CD4-positive, alpha-beta T cell treated with Interferon alpha-2 for 1 hour (primary cell): Measurements from ENCODE around the gene NOS1.
A peak's percentile ranks its signal among the peaks of the same experiment; 100 is the strongest.
"Not testable (repeated sequence)": the region's sequence is repeated elsewhere in the genome, so short reads cannot be mapped to it uniquely, and the experiment has no call there.

Experiments
- DNase-seq, 2 donors: peaks; one replicate each; pipeline ENCODE4 v3.0.0-alpha.2; 2020 to 2022

NOS1 gene

GRCh38 chr12:117361347-117361751 lies at the start of gene NOS1:
Gene NOS1 (minus strand): TSS chr12:117361626. CDS start chr12:117331069, 30,557 bp downstream.
- DNase-seq = no peak

DNA sequence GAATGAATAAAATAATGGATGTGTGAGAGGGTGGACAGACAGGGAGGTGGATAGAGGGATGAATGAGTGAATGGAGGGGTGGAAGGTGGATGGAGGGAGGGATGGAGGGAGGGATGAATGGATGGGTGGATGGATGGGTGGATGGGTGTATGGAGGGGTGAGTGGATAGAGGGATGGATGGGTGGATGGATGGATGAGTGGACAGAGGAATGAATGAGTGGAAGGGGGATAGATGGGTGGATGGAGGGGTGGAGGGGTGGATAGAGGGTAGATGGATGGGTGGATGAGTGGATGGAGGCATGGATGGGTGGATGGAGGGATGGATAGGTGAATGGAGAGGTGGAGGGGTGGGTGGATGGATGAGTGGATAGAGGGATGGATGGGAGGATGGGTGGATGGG lies 47.9 kb upstream of the NOS1 start:
- DNase-seq = no peak

GRCh38 chr12:117408161-117408791 lies 46.9 kb upstream of the NOS1 start:
- no peak for DNase-seq

GRCh38 chr12:117404940-117405339 lies 43.5 kb upstream of the NOS1 start:
- DNase-seq = no peak

DNA sequence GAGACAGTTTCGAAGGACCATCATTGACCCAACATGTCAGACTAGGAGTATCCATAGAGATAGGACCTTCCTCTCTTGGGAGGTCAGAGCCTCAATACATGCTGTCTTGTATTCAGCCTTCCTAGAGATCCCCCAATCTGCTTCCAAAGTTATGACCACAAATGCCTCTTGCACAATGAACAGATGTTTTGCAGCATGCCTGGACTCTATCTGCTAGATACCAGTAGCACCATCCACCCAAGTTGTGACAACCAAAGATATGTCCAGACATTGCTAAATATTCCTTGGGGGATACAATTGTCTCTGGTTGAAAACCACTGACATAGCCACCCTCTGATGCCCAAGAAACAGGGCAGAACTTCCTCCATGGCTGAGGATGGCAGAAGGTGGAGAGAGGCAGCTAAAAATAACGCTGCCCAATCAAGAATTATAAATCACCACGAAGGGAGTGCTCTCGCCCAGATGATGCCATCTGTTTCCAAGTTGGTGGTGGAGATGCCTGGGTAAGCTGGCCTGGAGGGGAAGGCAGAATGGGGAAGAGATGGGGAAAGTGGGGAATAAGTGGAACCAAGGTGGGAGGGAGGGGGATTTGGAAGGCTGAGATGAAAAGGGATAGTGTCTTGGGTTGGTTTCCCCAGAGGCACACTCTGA lies 42.9 kb upstream of the NOS1 start:
- no peak for DNase-seq

GRCh38 chr12:117403586-117404139 lies 42.2 kb upstream of the NOS1 start:
- no peak for DNase-seq

DNA sequence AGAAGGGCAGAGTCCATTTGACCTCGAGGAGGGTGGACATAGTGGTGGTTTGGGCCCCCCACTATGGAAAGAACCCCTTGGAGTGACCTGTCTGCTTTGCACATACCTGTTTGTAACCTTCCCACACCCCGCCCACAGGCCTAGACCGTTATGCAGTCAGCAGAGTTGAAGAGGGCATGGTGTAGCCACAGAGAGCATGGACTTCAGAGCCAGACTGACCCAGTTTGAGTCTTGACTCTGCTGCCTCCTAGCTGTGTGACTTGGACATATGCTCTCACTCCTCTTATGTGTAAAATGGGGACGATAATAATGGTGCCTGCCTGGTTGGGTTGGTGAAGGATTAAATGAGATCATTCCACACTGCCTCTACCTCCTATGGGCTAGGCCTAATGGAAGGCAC lies 40.9 kb upstream of the NOS1 start:
- DNase-seq = no peak

DNA sequence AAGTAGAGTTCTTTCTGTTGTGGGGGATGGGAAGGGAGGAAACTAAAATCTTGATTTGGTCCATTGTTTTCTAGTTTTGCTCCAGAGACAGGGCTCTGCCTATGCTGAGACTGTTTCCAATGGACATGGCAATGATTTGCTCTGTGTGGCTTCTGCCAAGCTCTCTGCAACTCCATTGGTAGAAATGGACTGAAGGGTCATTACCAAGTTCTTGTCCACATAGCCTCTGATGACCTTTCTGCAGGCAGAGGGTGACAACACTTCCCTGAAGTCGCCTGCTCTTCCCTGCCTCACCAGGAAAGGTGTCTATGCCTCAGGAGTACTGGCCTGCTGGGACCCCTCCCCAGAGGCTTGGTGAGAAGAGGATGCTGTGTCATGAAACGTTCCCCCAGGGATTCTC lies 39.5 kb upstream of the NOS1 start:
- DNase-seq = no peak

DNA sequence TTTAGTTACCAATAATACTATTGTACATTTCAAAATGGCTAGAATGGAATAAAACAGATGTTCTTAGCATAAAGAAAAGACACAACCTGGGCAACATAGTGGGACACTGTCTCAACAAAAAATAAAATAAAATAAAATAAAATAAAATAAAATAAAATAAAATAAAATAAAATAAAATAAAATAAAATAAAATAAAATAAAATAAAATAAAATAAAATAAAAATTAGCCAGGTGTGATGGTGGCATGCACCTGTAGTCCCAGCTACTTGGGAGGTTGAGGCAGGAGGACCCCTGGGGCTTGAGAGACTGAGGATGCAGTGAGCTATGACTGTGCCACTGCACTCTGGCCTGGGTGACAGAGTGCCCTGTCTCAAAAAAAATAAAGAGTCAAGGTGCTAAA lies 37.1 kb upstream of the NOS1 start:
- DNase-seq = not testable (repeated sequence)

DNA sequence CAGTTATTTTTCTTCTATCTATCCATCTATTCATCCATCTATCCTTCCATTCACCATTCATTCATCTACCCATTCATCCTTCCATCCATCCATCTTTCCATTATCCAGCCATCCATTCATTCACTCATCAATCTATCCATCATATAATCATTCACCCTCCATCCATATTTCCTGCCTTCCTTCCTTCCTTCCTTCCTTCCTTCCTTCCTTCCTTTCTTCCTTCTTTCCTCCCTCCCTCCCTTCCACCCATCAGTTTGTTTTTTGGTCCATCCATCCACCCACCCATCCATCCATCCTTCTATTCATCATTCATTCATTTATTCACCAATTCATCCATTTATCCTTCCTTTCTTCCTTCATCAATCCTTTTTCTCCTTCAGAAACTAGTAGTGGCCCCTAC lies 34.3 kb upstream of the NOS1 start:
- DNase-seq = no peak

DNA sequence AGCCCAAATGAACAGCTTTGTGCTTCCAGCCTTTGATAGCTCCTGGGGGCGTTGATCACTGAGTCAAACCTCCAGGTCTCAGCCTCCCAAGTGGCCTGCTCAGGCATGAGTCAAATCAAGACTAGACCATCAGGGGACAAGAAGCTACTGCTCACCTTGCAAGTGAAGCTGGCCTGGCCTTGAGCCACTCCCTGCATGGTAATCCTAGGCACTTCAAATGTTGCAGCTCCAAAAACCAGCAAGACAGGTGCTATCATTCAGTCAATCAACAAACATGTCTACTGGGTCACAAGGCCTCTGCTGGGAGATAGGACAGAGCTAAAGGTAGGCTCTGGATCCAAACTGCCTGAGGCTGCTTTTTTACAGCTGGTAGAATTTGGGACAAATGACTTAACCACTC lies 33.1 kb upstream of the NOS1 start:
- no peak for DNase-seq

GRCh38 chr12:117393656-117394055 lies 32.2 kb upstream of the NOS1 start:
- no peak for DNase-seq

GRCh38 chr12:117390866-117391265 lies 29.4 kb upstream of the NOS1 start:
- DNase-seq = no peak

- DNase-seq = no peak
Measured at GRCh38 chr12:117388951-117389446, 27.6 kb upstream of the NOS1 start.

- DNase-seq = no peak
Measured at GRCh38 chr12:117387832-117388231, 26.4 kb upstream of the NOS1 start.

DNA sequence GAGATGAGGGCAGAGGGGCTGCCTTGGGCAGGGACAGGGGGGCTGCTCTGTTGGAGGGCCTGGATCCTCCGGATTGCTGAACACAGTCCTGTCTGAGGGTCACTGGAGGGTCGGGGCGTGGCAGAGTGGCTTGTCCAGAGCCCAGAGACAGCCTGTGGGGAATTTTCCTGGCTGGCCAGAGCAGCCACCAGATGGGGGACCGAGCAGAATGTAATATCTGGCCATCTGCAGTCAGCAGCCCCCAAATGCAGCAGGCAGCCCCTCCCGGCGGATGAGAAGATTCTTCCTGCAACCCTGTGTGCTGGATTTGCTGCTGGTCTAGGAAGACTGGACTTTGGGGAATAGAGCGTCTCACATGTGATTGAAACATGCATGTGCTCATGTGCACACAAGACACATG lies 23.3 kb upstream of the NOS1 start:
- no peak for DNase-seq

- no peak for DNase-seq
Measured at GRCh38 chr12:117380083-117380482, 18.7 kb upstream of the NOS1 start.

DNA sequence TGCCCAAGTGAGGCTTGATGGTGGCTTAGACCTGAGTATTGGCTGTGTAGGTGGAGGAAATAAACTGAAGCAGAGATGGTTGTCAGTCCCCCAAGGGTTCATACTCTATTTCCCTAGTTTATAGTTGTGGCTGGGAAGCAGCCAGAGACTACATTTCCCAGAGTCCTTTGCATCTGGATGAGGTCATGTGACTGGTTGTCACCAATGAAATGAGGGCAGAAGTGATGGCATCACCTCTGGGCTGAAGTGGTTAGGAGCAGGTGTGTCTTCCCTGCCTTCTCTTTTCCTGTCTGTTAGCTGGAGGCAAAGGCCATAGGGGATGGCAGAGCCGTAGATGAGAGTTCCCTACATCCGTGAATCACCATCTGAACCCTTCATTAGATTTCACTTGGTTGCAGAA lies 16.3 kb upstream of the NOS1 start:
- DNase-seq = no peak

GRCh38 chr12:117370588-117370987 lies 9.2 kb upstream of the NOS1 start:
- DNase-seq = no peak

DNA sequence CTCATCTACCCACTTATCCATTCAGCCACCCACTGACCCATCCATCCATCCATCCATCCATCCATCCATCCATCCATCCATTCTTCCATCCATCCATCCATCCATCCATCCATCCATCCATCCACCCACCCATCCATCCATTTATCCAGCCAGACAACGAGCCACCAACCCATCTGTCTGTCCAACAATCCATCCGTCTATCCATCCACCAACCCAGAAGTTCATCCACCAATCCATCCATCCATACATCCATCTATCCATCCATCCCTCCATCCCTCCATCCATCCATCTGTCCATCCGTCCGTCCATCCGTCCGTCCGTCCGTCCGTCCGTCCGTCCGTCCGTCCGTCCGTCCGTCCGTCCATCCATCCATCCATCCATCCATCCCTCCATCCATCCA lies 8.6 kb upstream of the NOS1 start:
- not testable (repeated sequence) for DNase-seq

DNA sequence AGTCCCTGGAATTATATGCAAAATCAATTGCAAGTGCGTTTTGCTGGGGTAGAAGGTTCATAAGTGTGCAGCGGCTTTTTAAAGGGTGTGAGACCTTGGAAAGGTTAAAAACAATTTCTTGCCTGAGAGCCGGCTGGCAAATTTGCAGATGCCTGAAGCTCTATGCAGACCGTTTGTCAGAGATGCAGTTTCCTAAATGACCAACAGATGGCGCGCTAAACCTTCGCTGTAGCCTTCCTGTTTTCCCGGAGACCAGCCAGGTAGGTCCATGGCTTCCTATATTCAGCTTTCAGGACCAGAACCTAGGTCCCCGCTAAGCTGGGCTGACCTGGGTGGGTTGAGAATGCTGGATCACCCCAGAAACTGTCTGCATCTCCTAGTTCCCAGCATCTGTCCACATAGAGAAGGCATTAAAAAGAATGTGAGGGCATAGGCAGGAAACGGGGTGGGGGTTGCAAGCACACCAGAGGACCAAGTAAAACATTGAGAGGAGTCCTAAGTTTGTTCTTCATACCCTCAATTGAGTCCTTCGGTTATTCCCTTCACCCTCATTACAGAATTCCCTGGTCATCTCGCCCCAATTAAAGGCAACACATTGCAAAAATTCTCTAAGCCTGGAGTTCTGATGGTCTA lies 5.7 kb upstream of the NOS1 start:
- peak; percentile 28 to 37 for DNase-seq

DNA sequence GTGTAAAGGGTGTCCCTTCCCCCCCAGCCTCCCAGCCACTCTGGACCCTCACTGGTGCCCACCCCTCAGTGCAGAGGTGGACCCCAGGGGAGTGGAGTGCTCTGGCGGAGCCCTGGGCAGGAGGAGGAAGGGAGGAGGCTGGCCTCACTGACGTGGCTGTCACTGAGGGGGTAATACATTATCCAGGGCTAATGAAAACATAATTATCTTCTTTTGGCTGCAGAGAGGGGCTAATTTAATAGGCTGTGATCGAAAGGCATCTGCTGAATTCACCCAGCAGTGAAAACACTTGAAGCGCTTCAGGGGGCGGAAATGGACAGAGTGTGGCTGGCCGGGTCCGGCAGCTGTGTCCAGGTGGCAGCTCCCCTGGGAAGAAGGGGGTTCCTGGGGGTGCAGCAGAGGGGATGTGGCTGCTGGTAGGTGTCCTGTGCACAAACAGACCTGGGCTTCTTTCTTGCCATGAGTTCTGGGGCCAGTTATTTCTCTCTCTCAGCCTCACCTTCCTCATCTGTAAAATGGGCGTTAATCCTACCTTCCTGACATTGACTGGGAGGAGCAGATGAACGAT lies 3.7 kb upstream of the NOS1 start:
- DNase-seq = no peak

DNA sequence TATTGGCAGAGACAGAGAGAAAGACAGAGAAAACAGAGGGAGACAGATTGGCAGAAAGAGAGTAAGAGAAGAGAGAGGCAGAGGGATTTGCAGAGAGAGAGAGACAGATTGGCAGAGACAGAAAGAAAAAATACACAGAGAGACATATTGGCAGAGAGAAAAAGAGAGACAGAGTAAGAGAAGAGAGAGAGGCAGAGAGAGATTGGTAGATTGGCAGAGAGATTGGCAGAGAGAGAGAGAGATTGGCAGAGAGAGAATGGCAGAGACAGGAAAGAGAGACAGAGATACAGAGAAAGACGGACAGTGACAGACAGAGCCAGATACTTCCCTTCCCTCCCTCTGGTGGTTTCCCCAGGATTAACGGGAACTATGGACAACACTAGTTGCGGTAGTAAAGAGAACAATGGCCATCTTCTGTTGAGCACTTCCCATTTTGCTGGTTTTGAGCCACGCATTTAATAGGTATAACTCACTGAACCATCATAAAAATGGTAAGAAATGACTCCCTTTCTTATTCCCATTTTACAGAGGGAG lies 2.6 kb upstream of the NOS1 start:
- no peak for DNase-seq
